OCI-LY7 (cell line): ENCODE measurements around the gene ELL. TPM values are rescaled to one million over a fixed set of nuclear protein-coding genes. Genes with fewer than 3 reads are reported as not detected.
A peak's percentile ranks its signal among the peaks of the same experiment; 100 is the strongest.

Source experiments
- BruUV-seq: library from RNA; stranded (reverse); fragments of 400-500 nt; replicated peaks from 2 replicates; lab custom pipeline; 2021; lab: Mats Ljungman, UMichigan
- CTCF ChIA-PET: fragments of 300-600 bp; sonication (Branson Sonifier 250); formaldehyde crosslinking; loops from one replicate; lab custom pipeline; 2022; ENCODE audit warnings: antibody characterized with exemption; ENCODE audit not compliant: unreplicated experiment; lab: Charles Lee
- POLR2A ChIA-PET: fragments of 300-600 bp; sonication (Branson Sonifier 250); formaldehyde crosslinking; loops from one replicate; lab custom pipeline; 2022; ENCODE audit warnings: antibody characterized with exemption; lab: Charles Lee
- DNase-seq: peaks from one replicate; pipeline ENCODE4 v3.0.0-alpha.2; 2015; ENCODE audit warnings: low spot score
- H2AFZ ChIP-seq: fragments of 200-600 bp; sonication (generic), shearing (Covaris generic); 2 replicates; pipeline ENCODE4 v1.6.1; 2014; ENCODE audit warnings: mild to moderate bottlenecking, antibody characterized with exemption, low read length, moderate library complexity
- H3K27ac ChIP-seq: fragments of 200-600 bp; sonication (generic); 2 replicates; pipeline ENCODE4 v1.5.1; 2014; ENCODE audit warnings: mixed run types, low read depth, mild to moderate bottlenecking, moderate library complexity, low read length, inconsistent platforms; ENCODE audit not compliant: poor library complexity, severe bottlenecking
- H3K36me3 ChIP-seq: fragments of 200-600 bp; sonication (generic); 2 replicates; pipeline ENCODE4 v1.6.1; 2014; ENCODE audit warnings: mild to moderate bottlenecking, antibody characterized with exemption, low read length, moderate library complexity, mixed read lengths; ENCODE audit not compliant: insufficient read depth
- H3K4me1 ChIP-seq: fragments of 200-600 bp; sonication (generic); 2 replicates; pipeline ENCODE4 v1.5.1; 2014; ENCODE audit warnings: mild to moderate bottlenecking, low read length; ENCODE audit not compliant: insufficient read depth, poor library complexity, severe bottlenecking
- H3K4me2 ChIP-seq: fragments of 200-600 bp; sonication (generic); 2 replicates; pipeline ENCODE4 v1.6.1; 2014; ENCODE audit warnings: mild to moderate bottlenecking, low read length
- H3K4me3 ChIP-seq: fragments of 200-600 bp; sonication (generic); 2 replicates; pipeline ENCODE4 v1.5.1; 2014; ENCODE audit warnings: mild to moderate bottlenecking, low read depth, low read length; ENCODE audit not compliant: poor library complexity, severe bottlenecking
- H3K79me2 ChIP-seq: fragments of 200-600 bp; sonication (generic); 2 replicates; pipeline ENCODE4 v1.6.1; 2016; ENCODE audit warnings: low read depth, mild to moderate bottlenecking, low read length, moderate library complexity, mixed read lengths; ENCODE audit not compliant: insufficient read depth
- H3K9me2 ChIP-seq: fragments of 200-600 bp; sonication (generic); 2 replicates; pipeline ENCODE4 v1.6.1; 2016; ENCODE audit warnings: mild to moderate bottlenecking, low read length, mixed read lengths; ENCODE audit not compliant: insufficient read depth
- H3K9me3 ChIP-seq: fragments of 200-600 bp; sonication (generic); 2 replicates; pipeline ENCODE4 v1.6.1; 2014; ENCODE audit warnings: mild to moderate bottlenecking, mixed run types, low read length, mixed read lengths
- H4K20me1 ChIP-seq: fragments of 200-600 bp; sonication (generic); 2 replicates; pipeline ENCODE4 v1.6.1; 2014; ENCODE audit warnings: mild to moderate bottlenecking, antibody characterized with exemption, low read length, moderate library complexity, mixed read lengths; ENCODE audit not compliant: insufficient read depth
- EZH2phosphoT487 ChIP-seq: fragments of 200-600 bp; sonication (generic); IDR thresholded peaks from 2 replicates; pipeline ENCODE4 v1.6.1; 2018; ENCODE audit warnings: low read depth, borderline replicate concordance, mild to moderate bottlenecking, mixed run types, antibody characterized with exemption, low read length, moderate library complexity, mixed read lengths
- intact Hi-C: fragments of 100-400 bp; cut with micrococcal nuclease; formaldehyde crosslinking; loops from one replicate; pipeline ENCODE4 v1.10.0; 2022; ENCODE audit not compliant: unreplicated experiment
- total RNA-seq, 2 experiments: library from RNA; depleted of rRNA in 1 of 2; stranded (reverse); fragments of >200 nt in 1 of 2; shearing (Covaris generic) in 1 of 2; gene quantifications; 2 replicates each; pipeline ENCODE4 v1.2.3, GENCODE V29; 2014 to 2022
- TF ChIP-seq, protein P1 (sequence below): fragments of 200-600 bp; sonication (generic); conservative IDR thresholded peaks from 2 replicates; pipeline ENCODE4 v1.5.1; 2014; ENCODE audit warnings: mild to moderate bottlenecking, antibody characterized with exemption, low read length, moderate library complexity, mixed read lengths

The ELL gene
- total RNA-seq, 2 experiments from 2014 or later, result 14.4 to 24.6 TPM

DNA sequence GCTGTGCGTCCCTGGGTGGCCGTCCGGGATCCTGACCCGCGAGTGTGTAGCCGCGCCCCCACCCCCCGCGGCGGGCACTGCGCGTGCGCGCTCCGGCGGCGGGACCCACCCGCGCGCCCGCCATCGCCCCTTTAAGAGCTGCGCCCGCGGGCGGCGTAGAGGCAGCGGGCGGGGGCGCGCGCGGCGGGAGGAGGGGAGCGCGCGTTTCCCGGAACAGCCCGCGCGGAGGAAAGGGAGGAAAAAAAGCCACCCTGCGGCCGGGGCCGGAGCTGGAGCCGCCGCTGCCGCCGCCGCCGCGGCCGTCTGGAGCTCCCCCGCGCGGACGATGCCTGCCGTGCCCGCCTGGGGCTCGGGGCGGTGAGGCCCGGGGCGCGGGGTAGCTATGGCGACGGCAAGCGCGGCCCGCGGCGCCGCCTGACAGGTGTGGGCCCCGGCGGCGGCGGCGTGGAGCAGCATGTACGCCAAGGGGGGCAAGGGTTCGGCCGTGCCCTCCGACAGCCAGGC is 102.6 kb downstream of the ELL start, which contains the start of gene SSBP4:
SSBP4 (plus strand) TSS at position 204 of the 504 bp plus-strand sequence; CDS start at position 455, 251 bp downstream.
- peak within 1 kb of the TSS; percentile 71 for H3K4me2 ChIP-seq
- peak; percentile 88 for DNase-seq
- POLR2A ChIA-PET, result interaction anchor here (0.5 to 1.9 kb wide), 4 partner anchors 63 to 139 kb away, joined by 3 to 8 read pairs (median 4); partner anchors contain the start of genes JUND and LSM4
- TF ChIP-seq, protein P1, sequence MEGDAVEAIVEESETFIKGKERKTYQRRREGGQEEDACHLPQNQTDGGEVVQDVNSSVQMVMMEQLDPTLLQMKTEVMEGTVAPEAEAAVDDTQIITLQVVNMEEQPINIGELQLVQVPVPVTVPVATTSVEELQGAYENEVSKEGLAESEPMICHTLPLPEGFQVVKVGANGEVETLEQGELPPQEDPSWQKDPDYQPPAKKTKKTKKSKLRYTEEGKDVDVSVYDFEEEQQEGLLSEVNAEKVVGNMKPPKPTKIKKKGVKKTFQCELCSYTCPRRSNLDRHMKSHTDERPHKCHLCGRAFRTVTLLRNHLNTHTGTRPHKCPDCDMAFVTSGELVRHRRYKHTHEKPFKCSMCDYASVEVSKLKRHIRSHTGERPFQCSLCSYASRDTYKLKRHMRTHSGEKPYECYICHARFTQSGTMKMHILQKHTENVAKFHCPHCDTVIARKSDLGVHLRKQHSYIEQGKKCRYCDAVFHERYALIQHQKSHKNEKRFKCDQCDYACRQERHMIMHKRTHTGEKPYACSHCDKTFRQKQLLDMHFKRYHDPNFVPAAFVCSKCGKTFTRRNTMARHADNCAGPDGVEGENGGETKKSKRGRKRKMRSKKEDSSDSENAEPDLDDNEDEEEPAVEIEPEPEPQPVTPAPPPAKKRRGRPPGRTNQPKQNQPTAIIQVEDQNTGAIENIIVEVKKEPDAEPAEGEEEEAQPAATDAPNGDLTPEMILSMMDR, result no peak; the same call in none of the 2 replicates
- TF ChIP-seq EZH2phosphoT487, result no peak
- H3K4me1 ChIP-seq, result peaks cover 87% of the 10 kb centered on the region
- H4K20me1 ChIP-seq, result no peaks in the 10 kb centered on the region
- H3K79me2 ChIP-seq, result peaks cover 19% of the 10 kb centered on the region; the same call in 1 of the 2 replicates
- intact Hi-C loops, result no loop called here
- H3K36me3 ChIP-seq, result no peaks in the 10 kb centered on the region
- H3K27ac ChIP-seq, result peak within 1 kb of the TSS; percentile 33
- no peaks in the 10 kb centered on the region for H3K9me2 ChIP-seq
- peak within 1 kb of the TSS; percentile 16; the same call in 1 of the 2 replicates for H2AFZ ChIP-seq
- BruUV-seq, result no TSS peak
- CTCF ChIA-PET, result interaction anchor here (0.6 to 0.8 kb wide), 2 partner anchors 21 to 97 kb away, joined by 3 to 4 read pairs; no protein-coding TSS in a partner anchor
- H3K4me3 ChIP-seq, result peak within 1 kb of the TSS; percentile 76
- H3K9me3 ChIP-seq, result no peaks in the 10 kb centered on the region

DNA sequence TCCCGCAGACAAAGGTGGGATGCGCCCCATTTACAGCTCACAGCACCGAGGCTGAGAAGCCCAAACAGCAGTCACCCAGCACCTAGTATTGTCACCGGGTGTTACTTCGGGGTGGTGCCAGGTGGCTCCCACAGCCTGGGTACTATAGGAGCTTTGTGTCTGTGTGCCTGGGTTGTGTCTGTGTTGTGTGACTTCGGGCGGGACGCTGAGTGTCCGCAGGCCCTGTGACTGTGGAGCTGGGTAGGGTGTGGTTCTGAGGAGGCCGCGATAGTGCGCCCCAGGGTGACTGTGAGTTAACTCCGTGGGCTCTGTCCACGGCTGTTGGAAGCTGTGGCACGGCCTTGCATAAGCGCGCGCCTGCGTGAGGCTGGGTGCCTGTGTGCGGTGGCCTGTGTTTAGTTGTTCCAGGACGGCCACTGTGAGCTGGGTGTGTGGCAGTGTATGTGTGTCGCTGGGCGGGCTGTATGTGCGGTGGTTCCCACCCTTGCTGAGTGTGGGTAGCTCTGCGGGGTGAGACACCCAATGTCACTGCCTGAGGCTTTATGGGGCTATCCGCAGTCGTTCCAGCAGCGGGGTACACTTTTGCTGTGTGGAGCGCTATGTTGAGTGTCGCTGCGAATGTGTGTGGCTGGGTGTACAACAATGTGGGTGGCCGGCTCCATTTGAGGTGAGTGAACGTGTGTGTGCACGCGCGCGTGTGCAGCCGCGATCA is 103.2 kb downstream of the ELL start:
- H3K27ac ChIP-seq, result no peak overlapping the region
- H2AFZ ChIP-seq, result peak overlapping the region; percentile 16; the same call in 1 of the 2 replicates
- no peaks in the 10 kb centered on the region for H4K20me1 ChIP-seq
- POLR2A ChIA-PET, result interaction anchor here (0.5 to 1.7 kb wide), 5 partner anchors 25 to 96 kb away, joined by 3 to 4 read pairs (median 3); partner anchors contain the start of gene LSM4
- H3K9me3 ChIP-seq, result no peaks in the 10 kb centered on the region
- CTCF ChIA-PET, result interaction anchor here (0.6 kb wide), 1 partner anchor 97 kb away, joined by 4 read pairs; no protein-coding TSS in a partner anchor
- H3K36me3 ChIP-seq, result no peaks in the 10 kb centered on the region
- intact Hi-C loops, result no loop called here
- peak overlapping the region; percentile 71 for H3K4me2 ChIP-seq
- no TSS peak for BruUV-seq
- no peak for DNase-seq
- TF ChIP-seq EZH2phosphoT487, result no peak
- TF ChIP-seq, protein P1, result no peak; the same call in 1 of the 2 replicates
- H3K4me3 ChIP-seq, result peak overlapping the region; percentile 76
- H3K79me2 ChIP-seq, result peaks cover 19% of the 10 kb centered on the region; the same call in 1 of the 2 replicates
- H3K4me1 ChIP-seq, result peaks cover 81% of the 10 kb centered on the region
- no peaks in the 10 kb centered on the region for H3K9me2 ChIP-seq
